GM19468 (cell line): ENCODE results near the gene IDUA.
"Not testable (repeated sequence)": the region's sequence is repeated elsewhere in the genome, so short reads cannot be mapped to it uniquely, and the experiment has no call there.

Source experiments
- ATAC-seq: cut with Tn5 transposase; IDR thresholded peaks from one replicate; pipeline ENCODE4 v1.9.1; 2021; ENCODE audit warnings: mild to moderate bottlenecking, moderate library complexity, moderate number of reproducible peaks; ENCODE audit not compliant: unreplicated experiment; ENCODE audit errors: extremely low read depth

IDUA gene

DNA sequence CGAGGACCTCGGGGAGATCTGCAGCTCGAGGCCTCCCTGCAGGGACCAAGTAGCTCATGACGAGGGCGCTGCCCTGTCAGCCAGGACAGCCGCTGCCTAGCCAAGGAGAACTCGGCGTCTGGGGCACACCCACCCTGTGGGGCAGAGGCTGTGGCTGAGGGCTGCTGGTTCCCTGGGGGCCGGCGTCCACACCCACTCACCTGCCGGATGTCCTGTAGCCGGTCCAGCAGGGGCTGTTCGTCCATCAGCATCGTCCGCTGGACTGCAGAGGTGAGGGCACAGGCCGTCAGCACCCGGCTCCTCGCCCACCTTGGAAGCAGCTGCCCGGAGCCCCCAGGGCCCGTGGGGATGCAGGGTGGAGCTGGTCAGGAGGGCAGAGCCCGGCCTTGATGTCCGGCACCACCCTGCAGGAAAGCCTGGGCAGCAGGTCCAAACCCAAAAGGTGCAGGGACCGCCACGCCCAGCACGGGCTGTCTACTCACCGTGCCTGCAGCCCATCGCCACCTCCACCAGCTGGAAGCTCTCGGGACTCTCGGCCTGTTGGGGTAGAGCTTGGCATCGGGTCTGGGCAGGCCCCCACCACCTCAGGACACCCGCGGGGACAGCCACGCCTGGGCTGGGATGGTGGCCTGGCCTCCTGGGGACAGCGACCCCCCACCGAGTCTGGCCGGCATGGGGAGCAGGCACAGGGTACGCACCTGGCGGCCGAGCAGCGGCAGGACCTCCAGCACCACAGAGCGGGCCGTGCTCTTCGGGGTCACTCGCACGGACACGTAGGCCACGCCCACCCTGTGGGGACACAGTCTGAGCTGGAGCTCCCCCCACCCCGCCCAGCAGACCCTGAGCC lies 20.4 kb upstream of the IDUA start:
- ATAC-seq = no peak

- ATAC-seq = no peak
Measured at GRCh38 chr4:967113-968104, 19.4 kb upstream of the IDUA start.

DNA sequence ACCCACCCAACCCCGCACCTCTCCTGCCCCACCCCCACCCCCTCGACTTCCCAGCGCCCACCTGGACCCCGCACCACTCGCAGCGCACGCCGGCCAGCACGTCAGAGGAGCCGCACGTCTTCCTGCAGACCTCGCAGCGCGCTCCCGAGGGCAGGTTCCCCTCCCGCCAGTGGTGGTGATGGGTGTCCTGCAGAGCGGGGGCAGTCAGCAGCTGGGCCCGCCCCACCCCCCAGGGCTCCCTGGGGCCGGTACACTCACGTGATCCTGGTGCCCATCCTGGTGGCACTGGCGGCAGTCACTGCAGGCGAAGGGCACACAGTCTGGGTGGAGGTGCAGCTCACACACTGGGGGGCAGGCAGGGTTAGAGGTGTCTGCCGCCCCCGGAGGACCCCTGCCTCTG lies 18.6 kb upstream of the IDUA start:
- ATAC-seq = no peak

DNA sequence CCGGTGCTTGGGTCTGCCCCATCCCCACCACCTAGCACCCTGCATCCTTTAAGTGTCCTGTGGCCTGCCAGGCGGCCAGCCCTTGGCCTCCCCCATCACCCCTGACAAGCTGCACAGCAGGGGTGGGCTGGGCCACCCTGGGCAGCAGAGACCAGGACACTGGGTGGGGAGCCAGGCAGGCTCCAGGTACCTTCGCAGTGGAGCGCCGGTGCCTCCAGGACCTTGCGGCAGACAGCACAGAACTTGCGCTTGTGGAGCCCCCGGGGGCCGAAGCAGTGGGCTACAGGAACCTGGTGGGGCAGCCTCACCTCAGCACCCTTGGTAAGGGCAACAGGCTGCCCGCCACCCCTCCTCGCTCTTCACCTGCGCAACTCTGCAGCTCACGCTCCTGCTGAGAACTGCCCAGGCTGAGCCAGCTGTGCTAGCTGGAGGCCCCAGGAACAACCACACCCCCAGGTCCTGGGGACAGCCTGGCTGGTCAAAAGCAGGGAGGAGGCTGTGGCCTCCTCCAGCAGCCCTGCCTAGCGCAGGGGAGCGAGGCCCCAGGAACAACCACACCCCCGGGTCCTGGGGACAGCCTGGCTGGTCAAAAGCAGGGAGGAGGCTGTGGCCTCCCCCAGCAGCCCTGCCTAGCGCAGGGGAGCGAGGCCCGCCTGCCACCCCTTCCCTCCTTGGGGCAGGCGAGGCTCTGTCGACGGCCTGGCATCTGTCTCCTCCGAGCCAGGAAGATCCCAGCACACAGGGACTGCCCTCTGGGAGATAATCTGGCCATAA lies 18.0 kb upstream of the IDUA start:
- ATAC-seq = no peak

- ATAC-seq = no peak
Measured at GRCh38 chr4:970046-970745, 16.6 kb upstream of the IDUA start.

DNA sequence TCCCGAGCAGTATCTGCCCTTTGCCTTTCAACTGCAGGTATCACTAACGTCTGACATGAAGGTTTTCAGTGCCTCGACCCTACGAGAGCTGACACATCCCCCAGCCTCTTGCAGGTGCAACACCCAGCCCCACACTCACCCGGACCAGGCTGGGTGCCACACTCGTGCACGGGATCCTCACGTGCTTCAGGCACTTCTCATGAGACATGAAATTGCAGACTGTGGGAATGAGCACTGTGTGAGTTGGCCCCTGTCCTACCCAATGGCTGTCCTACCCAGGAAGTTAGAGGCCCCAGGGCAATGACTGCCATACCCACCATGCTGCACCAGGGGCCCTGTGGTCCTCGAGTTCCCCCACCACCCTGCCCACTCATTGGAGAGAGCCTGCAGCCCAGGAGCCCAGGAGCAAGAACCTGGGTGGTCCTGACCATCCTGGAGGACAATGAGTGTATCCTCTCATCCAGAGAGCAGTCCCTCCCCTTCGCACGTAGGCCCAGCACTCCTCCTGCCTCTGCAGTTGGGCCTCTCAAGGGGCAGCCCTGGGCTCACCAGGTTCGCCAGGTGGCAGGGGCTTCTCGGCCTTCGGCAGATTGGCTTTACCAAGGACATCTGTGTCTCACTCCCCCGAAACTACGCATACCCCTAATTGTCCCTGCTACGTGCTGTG lies 15.9 kb upstream of the IDUA start:
- ATAC-seq = no peak

DNA sequence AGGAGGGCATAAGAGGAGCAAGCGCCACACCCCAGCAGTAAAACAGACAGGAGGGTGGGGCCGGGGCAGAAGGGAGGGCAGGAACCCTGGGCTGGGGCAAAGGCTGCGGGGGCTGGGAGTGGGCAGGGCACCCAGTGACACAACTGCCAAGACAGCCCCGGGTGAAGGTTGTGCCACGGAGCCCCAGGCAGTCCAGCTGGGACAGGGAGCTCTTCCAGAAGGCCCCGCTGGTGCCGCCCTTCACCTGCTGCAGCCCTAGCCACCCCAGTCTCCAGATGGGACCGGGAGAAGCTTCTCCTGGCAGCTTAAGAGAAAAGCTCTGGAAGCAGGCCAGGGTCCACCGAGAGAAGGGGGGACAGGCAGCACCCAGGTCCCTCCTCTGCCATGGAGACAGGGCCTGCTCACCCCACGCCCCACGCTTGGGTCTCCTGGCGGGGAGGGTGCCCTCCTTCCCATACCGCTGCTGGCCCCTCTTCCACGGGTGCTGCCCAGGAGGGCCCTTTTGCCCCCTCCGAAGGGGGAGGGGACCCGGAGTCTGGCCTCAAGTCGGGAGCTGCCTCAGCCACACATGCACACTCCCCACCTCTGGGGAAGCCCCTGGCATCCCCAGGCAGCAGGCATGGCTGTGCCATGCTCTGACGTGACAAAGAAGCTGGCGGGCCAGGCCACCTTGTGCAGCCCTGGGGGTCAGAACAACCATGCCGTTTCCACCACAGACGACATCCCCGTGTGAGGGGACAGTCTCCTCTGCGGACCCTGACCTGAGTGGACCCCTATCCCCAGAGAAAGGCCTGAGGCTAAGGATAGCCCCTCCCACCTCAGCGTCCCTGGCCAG lies 15.0 kb upstream of the IDUA start:
- ATAC-seq = no peak

DNA sequence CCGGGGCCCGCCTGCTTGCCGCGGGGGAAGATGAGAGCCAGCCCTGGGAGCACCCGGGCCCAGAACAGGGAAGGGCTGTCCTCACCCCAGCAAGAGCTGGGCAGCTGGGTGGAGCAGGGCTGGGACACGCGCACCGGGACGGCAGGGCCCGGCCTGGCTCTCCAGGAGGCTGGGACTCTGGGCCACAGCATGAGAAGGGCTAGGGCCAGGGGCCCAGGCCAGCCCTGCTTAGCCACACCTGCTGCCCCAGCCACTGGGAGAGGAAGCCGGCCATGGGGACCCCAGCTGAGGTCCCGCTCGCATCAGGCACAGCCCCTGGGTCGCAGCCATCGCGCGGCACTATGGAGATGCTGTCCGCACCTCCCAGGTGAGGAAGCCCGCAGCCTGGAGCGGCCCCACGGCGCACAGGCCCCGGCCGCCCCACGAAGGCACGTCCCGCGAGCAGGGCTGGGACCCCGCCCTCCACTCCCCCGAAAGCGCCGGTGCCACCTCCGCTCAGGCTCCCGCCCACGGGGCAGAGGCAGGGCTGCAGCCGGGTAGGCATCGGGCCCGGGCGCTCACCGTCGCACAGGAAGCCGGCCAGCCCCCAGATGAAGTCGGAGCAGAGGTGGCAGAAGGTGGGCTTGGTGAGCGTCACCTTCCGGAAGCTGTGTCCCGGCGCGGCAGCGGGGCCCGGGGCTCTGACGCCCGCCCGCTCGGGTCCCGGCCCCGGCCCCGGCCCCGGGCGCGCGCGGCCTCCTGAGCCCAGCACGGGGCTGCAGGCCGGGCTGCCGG lies 14.0 kb upstream of the IDUA start:
- ATAC-seq = no peak

DNA sequence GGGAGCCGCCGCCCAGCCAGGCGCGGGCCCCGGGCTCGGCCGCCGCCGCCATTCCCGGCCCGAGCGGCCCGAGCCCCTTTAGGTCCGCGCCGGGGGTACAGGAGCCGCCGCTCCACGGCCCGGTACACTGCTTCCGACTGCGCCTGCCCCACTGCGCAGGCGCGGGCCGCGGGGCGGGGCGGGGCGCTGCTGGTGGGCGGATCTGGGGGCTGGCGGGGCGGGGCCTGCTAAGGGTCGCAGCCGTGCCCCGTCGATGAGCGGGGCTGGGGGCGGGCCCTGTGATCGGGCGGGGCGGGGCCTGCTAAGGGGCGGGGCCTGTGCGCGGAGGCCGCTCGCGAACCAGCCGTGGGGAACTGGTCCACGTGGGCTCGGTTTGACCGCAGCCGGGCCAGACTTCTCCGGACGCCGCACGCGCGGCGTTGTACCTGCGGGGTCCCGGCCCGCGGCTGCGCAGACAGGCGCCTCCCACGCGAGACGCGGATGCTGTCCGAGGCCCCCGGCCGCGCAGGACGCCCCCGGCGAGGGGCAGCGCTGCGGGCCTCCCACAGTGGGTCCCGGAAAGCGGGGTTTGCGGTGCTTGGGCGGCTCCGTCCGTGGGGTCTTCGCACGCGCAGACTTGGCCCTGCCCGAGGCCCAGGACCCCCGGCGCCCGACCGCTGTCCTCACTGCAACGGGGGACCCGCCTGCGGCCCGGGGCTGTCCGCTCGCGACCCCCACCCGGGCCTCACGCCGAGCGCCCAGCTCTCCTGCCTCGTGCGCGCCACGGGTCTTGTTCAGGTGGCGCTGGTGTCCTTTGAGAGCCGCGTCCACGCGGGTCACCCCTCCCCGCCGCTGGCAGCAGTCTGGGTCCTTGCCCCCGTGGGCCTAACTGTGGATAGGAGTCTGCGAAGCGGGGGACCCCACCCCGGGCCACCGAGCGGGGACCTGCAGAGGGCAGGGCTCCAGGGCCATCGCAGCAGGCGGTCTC lies 13.1 kb upstream of the IDUA start, which contains the start of gene DGKQ:
TSS of gene DGKQ (minus strand) at position 139 of the 967 bp plus-strand sequence. CDS start at position 52, 87 bp downstream.
- ATAC-seq = no peak

GRCh38 chr4:974668-975067 lies 12.2 kb upstream of the IDUA start:
- ATAC-seq = no peak

DNA sequence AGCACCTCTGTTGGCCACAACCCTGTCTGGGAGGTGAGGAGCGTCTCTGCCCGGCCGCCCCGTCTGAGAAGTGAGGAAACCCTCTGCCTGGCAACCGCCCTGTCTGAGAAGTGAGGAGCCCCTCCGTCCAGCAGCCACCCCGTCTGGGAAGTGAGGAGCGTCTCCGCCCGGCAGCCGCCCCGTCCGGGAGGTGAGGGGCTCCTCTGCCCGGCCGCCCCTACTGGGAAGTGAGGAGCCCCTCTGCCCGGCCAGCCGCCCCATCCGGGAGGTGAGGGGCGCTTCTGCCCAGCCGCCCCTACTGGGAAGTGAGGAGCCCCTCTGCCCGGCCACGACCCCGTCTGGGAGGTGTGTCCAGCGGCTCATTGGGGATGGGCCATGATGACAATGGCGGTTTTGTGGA lies 10.8 kb upstream of the IDUA start:
- ATAC-seq = not testable (repeated sequence)

DNA sequence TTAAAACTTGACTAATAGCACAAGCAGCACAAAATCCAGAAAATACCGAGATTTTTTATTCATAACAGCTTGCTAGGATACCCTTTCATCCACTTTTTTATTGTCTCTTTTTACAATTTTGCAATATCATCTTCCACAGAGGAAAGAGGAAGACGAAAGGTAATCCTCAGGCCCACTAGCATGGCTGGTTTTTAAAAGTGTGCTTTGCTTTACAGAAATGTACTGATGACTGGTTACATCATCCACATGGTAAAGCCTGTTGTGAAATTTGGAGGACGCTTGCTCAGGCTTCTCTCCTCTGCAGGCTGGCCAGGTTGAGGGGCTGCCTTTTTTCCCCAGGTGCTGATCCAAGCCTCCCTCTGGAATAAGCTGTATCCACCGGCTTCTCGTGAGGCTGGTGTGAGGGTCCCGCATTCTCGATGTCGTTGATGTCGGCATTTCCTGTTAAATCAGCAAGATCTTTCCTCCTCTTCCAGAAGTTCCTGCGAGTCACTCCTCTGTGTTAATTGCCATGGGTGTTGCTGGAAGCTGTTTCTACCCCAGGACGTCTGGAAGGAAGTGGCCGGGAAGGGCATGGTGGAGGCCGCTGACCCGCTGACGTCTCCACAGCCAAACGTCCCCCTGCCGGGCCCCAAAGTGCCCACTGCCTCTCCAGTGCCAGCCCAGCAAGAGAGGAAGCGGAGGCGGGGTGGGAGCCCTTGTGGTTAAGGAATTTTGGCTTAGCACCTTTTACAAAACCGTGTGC lies 7.7 kb upstream of the IDUA start:
- no peak for ATAC-seq

GRCh38 chr4:982291-982690 lies 4.6 kb upstream of the IDUA start:
- ATAC-seq = no peak

DNA sequence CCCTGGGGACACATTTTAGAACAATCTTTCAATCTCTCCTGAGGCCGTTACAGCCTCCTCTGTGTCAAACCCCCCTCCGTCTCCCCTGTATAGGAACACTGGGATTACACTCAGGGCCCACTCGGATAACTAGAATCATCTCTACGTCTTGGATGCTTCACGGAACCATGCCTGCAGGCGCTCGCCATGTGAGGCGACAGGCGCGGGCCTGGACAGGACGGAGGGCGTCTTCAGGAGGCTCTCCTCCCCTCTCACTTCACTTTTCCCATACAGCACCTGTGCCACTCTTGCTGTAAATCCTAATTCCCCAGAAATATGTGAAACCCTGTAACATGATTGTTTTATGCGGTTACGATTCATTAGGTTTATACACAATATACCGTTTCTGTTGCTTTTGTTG lies 4.0 kb upstream of the IDUA start:
- ATAC-seq = no peak

GRCh38 chr4:984336-985054 lies 2.3 kb upstream of the IDUA start:
- no peak for ATAC-seq
